Activated naive CD8-positive, alpha-beta T cell treated with anti-CD3 and anti-CD28 coated beads for 36 hours (primary cell): ENCODE measurements around the gene PIERCE2. TPM values are rescaled to one million over a fixed set of nuclear protein-coding genes. Genes with fewer than 3 reads are reported as not detected.
"Not testable (repeated sequence)": the region's sequence is repeated elsewhere in the genome, so short reads cannot be mapped to it uniquely, and the experiment has no call there.

Source experiments
- DNase-seq: peaks from one replicate; pipeline ENCODE4 v3.0.0; 2021
- H3K27ac Mint-ChIP-seq: one replicate; pipeline ENCODE4 v1.8.0; 2022; ENCODE audit warnings: mild to moderate bottlenecking, moderate library complexity, mixed read lengths
- H3K27me3 Mint-ChIP-seq: one replicate; pipeline ENCODE4 v1.8.0; 2022; ENCODE audit warnings: mild to moderate bottlenecking, mixed read lengths
- H3K36me3 Mint-ChIP-seq: one replicate; pipeline ENCODE4 v1.8.0; 2021; ENCODE audit warnings: mild to moderate bottlenecking, mixed read lengths
- H3K4me1 Mint-ChIP-seq: one replicate; pipeline ENCODE4 v1.8.0; 2021; ENCODE audit warnings: mixed read lengths
- H3K4me3 Mint-ChIP-seq: one replicate; pipeline ENCODE4 v1.8.0; 2022; ENCODE audit warnings: mild to moderate bottlenecking, moderate library complexity, mixed read lengths
- H3K9me3 Mint-ChIP-seq: one replicate; pipeline ENCODE4 v1.8.0; 2022; ENCODE audit warnings: mixed read lengths
- total RNA-seq, 2 experiments: library from RNA; stranded (reverse); gene quantifications; one replicate each; pipeline ENCODE4 v1.2.3, GENCODE V29; 2021

The PIERCE2 gene, protein sequence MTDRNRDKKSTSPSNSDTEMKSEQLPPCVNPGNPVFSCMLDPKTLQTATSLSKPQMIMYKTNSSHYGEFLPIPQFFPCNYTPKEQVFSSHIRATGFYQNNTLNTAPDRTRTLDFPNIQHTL
- total RNA-seq, result under 1 TPM in 1 of 2 experiments, not detected in 1; 0.31 TPM

DNA sequence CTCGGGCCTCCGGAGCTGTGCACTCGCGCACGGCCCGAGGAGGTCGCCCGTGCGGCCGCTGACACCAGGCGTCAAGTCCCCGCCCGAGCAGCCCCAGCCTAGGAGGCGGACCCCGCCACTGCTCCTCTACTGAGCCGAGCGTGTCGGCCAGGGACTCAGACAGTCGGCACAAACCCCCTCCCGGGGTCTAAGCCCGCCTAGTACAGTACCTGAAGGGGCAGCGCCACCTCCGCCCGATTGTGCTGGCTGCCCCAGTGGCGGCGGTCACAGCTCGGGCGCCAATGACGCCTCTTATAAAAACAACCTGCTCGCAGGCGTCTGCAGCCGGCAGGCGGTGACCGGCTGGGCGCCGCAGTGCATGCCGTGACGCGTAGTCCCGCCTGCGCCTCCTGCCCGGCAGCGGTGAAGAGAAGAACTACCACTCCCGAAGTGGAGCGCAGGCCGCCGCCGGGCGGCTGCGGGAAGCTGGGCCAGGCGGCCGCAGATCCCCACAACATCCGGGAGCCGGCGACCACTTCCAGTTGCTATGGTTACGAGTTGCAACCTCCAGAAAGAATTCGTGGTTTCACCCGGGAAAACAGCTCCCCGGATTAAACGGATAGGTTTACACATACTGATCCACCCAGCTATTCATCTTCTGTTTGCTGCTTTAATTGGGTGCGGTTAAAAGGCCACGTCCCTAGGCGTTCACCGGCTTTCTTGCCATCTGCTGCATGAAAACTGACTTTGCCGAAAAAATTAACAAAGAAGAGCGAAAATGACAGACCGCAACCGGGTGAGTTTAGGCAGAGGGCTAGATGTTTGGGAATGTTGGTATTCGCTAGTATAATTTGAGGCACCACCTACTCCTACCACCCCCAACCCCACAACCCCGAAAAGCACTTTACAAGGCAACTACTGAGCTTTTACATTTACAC lies at the start of gene PIERCE2, which contains the start of gene CCPG1:
TSS of gene PIERCE2 (plus strand) at position 484 of the 917 bp plus-strand sequence. CDS start at position 758, 274 bp downstream.
TSS of gene CCPG1 (minus strand) at position 348 of the 917 bp plus-strand sequence. CDS start 18,935 bp downstream, outside the sequence.
- peak within 1 kb of the TSS; percentile 75 for H3K27ac Mint-ChIP-seq
- H3K36me3 Mint-ChIP-seq, result no peaks in the 10 kb centered on the region
- peaks cover 30% of the 10 kb centered on the region for H3K4me1 Mint-ChIP-seq
- H3K9me3 Mint-ChIP-seq, result no peaks in the 10 kb centered on the region
- no peaks in the 10 kb centered on the region for H3K27me3 Mint-ChIP-seq
- DNase-seq, result peak; percentile 93
- H3K4me3 Mint-ChIP-seq, result peak within 1 kb of the TSS; percentile 84

DNA sequence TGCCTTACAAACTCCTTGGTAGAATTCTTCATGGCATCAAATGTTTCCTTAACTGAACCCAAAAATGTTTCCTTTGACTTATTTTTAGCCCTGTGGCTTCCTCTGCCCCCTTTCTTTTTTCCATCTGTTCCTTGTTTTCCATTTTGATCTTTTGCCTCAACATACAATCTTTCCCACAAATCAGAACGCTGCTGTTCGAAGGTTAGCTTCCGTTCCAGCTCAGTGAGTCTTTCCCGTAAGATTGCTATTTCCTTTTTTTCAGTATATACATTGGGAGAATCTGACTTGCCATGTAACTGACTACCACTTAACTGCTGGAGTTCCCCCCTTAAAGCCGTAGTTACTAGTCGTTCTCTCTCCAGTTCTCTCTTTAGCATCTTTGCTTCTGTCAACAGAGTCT lies 48.0 kb upstream of the PIERCE2 start:
- H3K27me3 Mint-ChIP-seq, result no peaks in the 10 kb centered on the region
- peak overlapping the region; percentile 3 for H3K27ac Mint-ChIP-seq
- no peak for DNase-seq
- H3K9me3 Mint-ChIP-seq, result no peaks in the 10 kb centered on the region
- peaks cover 8% of the 10 kb centered on the region for H3K36me3 Mint-ChIP-seq
- H3K4me1 Mint-ChIP-seq, result no peaks in the 10 kb centered on the region
- no peak overlapping the region for H3K4me3 Mint-ChIP-seq

DNA sequence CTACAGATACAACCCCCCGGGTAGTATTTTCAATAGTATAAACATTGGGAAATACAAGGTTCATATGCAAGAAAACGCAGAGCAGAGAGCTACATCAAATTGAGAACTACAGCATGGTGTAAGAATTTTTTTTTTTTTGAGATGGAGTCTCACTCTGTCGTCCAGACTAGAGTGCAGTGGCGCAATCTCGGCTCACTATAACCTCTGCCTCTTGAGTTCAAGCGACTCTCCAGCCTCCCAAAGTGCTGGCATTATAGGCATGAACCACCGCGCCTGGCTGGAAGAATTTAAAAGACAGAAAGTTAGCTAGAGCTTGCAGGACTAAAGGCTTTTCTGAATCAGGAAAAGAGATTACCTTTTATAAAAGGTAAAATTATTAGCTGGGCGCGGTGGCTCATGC lies 47.2 kb upstream of the PIERCE2 start:
- Mint-ChIP-seq H3K9me3 (no peaks in the 10 kb centered on the region), H3K27me3 (no peaks in the 10 kb centered on the region), H3K27ac (no peak overlapping the region), H3K4me3 (no peak overlapping the region), H3K36me3 (peaks cover 8% of the 10 kb centered on the region), H3K4me1 (no peaks in the 10 kb centered on the region)
- no peak for DNase-seq

DNA sequence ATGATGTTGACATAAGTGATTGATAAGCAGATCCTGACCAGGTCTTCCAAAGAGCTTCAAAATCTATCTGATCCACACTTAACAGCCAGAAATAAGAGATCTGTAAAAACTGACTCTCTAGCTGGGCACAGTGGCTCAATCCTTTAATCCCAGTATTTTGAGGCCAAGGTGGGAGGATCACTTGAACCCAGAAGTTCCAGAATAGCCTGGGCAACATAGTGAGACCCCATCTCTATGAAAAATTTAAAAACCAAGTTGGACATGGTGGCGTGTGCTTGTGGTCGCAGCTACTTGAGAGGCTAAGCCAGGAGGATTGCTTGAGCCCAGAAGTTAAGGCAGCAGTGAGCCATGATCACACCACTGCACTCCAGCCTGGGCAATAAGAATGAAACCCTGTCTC lies 45.7 kb upstream of the PIERCE2 start:
- H3K27me3 Mint-ChIP-seq, result no peaks in the 10 kb centered on the region
- peaks cover 4% of the 10 kb centered on the region for H3K36me3 Mint-ChIP-seq
- H3K27ac Mint-ChIP-seq, result no peak overlapping the region
- H3K4me1 Mint-ChIP-seq, result peaks cover 2% of the 10 kb centered on the region
- no peak overlapping the region for H3K4me3 Mint-ChIP-seq
- no peaks in the 10 kb centered on the region for H3K9me3 Mint-ChIP-seq
- no peak for DNase-seq

DNA sequence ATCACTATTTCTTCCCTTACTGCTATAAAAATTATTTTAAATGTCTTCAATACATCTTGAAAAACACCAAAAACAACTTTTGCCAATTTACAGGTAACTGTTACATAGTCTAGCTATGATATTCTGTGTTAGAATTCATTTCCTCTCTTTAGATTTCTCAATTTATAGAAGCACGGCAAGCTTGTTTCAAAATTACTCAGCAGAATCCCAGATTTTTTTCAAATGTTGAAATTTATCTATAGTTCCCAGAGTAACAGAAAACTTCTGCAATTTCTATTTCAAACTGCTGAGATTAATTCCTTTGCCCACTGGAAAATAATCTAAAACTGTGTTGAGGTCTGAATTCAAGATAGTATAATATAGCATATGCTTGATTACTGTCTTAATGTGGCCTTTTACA lies 41.3 kb upstream of the PIERCE2 start:
- Mint-ChIP-seq H3K9me3 (no peaks in the 10 kb centered on the region), H3K27me3 (no peaks in the 10 kb centered on the region), H3K4me1 (peaks cover 2% of the 10 kb centered on the region), H3K27ac (no peak overlapping the region), H3K4me3 (no peak overlapping the region), H3K36me3 (peaks cover 4% of the 10 kb centered on the region)
- no peak for DNase-seq

DNA sequence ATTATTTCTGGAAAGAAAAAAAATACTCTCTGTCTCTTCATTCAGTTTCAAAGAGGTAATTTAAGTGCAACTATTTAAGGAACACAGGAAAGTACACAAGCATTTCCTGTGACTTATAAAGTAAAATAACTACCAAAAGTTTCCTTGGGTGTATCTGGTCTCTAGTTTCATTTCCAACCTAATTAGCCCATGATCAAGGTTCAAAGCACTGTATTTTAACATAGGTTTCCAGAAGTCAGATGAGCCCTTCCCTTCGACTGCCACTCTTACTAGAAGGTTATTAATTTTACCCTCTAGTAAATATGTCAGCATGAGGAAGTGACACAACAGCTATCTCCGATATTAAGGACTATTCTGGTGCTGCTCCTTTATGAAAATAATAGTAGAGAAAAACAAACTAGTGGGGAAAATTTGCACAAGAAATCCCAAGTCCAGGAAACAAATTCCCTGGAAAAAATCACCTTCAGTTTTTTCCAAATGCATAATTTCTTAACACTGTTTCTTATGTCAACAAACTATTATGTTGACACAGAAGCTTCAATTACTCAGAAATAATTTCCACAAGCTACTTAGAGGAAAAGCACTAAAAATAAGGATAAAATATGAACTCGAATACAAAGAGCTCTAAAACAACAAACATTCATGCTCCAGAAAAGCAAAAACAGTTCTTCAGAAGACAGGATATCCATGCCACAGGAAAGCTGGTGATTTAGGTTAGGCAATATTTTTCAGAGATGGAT lies 35.4 kb upstream of the PIERCE2 start:
- H3K27me3 Mint-ChIP-seq, result no peaks in the 10 kb centered on the region
- peaks cover 7% of the 10 kb centered on the region for H3K4me1 Mint-ChIP-seq
- H3K4me3 Mint-ChIP-seq, result no peak overlapping the region
- H3K27ac Mint-ChIP-seq, result no peak overlapping the region
- no peak for DNase-seq
- H3K36me3 Mint-ChIP-seq, result no peaks in the 10 kb centered on the region
- no peaks in the 10 kb centered on the region for H3K9me3 Mint-ChIP-seq

DNA sequence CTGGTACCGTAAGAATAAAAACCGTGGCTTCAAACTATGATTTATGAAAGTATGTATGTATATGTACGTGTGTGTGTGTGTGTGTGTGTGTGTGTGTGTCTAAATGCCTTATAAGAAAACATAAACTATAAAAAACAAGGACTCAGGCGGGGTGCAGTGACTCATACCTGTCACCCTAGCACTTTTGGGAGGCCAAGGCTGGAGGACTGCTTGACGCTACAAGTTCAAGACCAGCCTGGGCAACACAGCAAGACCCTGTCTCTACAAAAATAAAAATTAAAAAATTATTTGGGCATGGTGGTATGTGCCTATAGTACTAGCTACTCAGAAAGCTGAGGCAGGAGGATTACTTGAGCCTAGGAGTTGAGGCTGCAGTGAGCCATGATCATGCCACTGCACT lies 29.2 kb upstream of the PIERCE2 start:
- no peak for DNase-seq
- no peaks in the 10 kb centered on the region for H3K9me3 Mint-ChIP-seq
- H3K4me3 Mint-ChIP-seq, result no peak overlapping the region
- H3K27me3 Mint-ChIP-seq, result no peaks in the 10 kb centered on the region
- no peak overlapping the region for H3K27ac Mint-ChIP-seq
- peaks cover 11% of the 10 kb centered on the region for H3K36me3 Mint-ChIP-seq
- no peaks in the 10 kb centered on the region for H3K4me1 Mint-ChIP-seq

DNA sequence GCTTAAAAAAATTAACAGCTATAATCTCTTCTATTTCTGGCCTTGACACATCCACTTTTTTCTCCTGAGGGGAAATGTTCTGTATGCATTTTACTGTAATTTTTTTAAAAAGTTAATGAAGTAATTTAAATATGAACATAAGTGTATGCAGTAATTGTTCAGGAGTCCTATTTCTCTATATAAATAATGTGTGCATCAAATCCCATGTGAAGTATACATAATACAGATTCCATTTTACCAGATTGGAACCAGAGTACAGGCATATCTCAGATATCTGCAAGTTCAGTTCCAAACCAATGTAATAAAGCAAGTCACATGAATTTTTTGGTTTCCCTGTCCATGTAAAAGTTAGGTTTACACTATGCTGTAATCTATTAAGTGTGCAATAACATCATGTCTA lies 26.7 kb upstream of the PIERCE2 start:
- H3K9me3 Mint-ChIP-seq, result no peaks in the 10 kb centered on the region
- H3K36me3 Mint-ChIP-seq, result peaks cover 11% of the 10 kb centered on the region
- no peaks in the 10 kb centered on the region for H3K27me3 Mint-ChIP-seq
- H3K27ac Mint-ChIP-seq, result no peak overlapping the region
- H3K4me1 Mint-ChIP-seq, result no peaks in the 10 kb centered on the region
- no peak overlapping the region for H3K4me3 Mint-ChIP-seq
- DNase-seq, result no peak

DNA sequence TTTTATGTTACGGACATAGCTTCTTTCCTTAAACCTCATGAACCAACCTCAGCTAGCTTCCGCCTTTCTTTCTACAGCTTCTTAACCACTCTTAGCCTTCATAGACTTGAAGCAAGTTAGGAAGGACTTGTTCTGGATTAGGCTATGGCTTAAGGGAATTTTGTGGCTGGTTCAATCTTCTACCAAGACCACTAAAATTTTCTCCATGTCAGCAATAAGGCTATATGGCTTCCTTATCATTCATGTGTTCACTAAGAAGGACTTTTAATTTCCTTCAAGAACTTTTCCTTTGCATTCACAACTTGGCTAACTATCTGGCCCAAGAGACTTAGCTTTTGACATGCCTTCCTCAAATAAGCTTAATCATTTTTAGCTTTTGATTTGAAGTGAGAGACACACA lies 24.6 kb upstream of the PIERCE2 start:
- Mint-ChIP-seq H3K4me1 (no peaks in the 10 kb centered on the region), H3K27ac (no peak overlapping the region), H3K36me3 (peaks cover 16% of the 10 kb centered on the region), H3K27me3 (no peaks in the 10 kb centered on the region), H3K9me3 (no peaks in the 10 kb centered on the region), H3K4me3 (no peak overlapping the region)
- DNase-seq, result no peak

DNA sequence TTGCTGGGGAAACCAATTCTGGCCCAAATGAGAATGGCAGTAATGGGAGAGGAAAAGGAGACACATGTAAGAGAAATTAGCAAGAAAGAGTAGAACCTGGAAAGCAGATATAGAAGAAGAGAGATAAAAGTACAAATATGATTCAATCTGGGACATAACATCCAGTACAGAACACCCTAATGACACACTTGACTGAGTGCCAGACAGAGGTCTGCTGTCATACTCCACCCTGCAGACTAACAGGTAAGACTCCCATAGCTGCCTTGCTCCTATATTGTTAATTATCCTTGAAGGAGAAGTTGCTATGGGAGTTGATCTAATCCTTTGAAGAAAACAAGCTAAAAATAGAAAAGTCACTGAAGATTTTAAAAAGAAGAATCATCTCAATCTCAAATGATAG lies 21.3 kb upstream of the PIERCE2 start:
- Mint-ChIP-seq H3K4me1 (peaks cover 4% of the 10 kb centered on the region), H3K9me3 (no peaks in the 10 kb centered on the region), H3K27ac (no peak overlapping the region), H3K36me3 (peaks cover 16% of the 10 kb centered on the region), H3K4me3 (no peak overlapping the region), H3K27me3 (no peaks in the 10 kb centered on the region)
- no peak for DNase-seq

DNA sequence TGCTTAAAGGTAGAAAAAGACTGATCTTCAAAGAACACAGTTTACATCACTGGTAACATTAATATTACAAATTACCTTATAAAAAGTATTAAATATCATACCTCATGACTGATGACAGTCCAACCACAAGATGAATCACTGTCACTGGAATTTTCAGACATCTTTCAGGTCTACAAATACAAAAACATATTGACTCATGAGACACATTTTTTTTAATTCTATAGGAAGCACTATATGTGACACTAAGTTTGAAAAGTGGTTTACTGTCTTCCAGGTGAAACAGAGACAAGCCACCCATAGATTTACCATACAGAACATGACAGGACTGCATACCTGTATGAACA lies 19.1 kb upstream of the PIERCE2 start:
- H3K4me1 Mint-ChIP-seq, result peaks cover 10% of the 10 kb centered on the region
- no peak overlapping the region for H3K4me3 Mint-ChIP-seq
- H3K36me3 Mint-ChIP-seq, result peaks cover 5% of the 10 kb centered on the region
- H3K9me3 Mint-ChIP-seq, result no peaks in the 10 kb centered on the region
- peak overlapping the region; percentile 5 for H3K27ac Mint-ChIP-seq
- no peaks in the 10 kb centered on the region for H3K27me3 Mint-ChIP-seq
- DNase-seq, result no peak

DNA sequence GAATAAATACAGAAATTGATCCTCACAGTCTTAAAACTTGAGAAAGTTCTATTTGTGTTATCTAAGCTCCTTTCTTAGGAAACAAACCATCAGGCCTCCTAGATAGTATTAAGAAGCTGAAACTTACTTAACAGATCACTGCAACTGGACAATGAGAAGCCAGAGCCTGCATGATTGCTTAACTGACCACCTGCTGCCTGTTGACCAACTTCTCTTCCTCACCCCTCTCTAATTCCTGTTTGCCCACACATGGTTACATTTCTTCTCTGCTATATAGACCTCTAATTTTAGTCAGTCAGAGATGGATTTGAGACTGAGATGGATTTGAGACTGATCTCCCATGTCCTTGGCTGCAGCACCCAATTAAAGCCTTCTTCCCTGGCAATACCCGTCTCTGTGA lies 13.6 kb upstream of the PIERCE2 start:
- Mint-ChIP-seq H3K4me3 (no peak overlapping the region), H3K4me1 (peaks cover 9% of the 10 kb centered on the region), H3K27me3 (no peaks in the 10 kb centered on the region), H3K27ac (peak overlapping the region; percentile 26), H3K36me3 (peaks cover 38% of the 10 kb centered on the region), H3K9me3 (no peaks in the 10 kb centered on the region)
- no peak for DNase-seq

DNA sequence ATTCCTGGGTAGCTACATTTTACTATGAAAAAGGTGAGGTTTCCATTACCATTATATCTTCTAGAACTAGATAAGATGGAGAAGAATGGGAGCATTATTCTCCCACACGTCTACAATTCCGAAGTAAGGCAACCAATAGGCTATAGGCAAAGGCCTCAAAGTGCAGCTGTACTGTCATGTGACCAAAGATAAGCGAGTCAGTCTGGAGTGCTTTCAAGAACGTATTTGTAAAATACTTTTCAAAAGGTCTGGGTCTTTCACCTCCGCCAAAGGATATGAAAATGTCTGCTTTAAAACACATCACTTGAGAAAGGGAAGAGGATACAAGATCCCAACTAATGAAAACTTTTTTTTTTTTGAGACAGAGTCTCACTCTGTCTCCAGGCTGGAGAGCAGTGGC lies 10.1 kb upstream of the PIERCE2 start:
- Mint-ChIP-seq H3K9me3 (peaks cover 2% of the 10 kb centered on the region), H3K27me3 (no peaks in the 10 kb centered on the region), H3K4me1 (peaks cover 31% of the 10 kb centered on the region), H3K27ac (no peak overlapping the region), H3K4me3 (no peak overlapping the region), H3K36me3 (peaks cover 44% of the 10 kb centered on the region)
- DNase-seq, result no peak

DNA sequence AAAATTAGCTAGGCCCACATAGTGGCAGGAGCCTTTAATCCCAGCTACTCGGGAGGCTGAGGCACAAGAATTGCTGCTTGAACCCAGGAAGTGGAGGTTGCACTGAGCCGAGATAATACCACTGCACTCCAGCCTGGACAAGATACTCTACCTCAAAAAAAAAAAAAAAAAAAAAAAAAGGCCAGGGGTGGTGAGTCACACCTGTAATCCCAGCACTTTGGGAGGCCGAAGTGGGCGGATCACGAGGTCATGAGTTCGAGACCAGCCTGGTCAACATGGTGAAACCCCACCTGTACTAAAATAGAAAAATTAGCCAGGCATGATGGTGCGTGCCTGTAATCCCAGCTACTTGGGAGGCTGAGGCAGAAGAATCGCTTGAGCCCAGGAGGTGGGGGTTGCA lies 8.2 kb upstream of the PIERCE2 start:
- DNase-seq, H3K27ac Mint-ChIP-seq, H3K9me3 Mint-ChIP-seq, H3K27me3 Mint-ChIP-seq, H3K4me3 Mint-ChIP-seq: not testable (repeated sequence)
- peaks cover 41% of the 10 kb centered on the region for H3K36me3 Mint-ChIP-seq
- H3K4me1 Mint-ChIP-seq, result peaks cover 40% of the 10 kb centered on the region

DNA sequence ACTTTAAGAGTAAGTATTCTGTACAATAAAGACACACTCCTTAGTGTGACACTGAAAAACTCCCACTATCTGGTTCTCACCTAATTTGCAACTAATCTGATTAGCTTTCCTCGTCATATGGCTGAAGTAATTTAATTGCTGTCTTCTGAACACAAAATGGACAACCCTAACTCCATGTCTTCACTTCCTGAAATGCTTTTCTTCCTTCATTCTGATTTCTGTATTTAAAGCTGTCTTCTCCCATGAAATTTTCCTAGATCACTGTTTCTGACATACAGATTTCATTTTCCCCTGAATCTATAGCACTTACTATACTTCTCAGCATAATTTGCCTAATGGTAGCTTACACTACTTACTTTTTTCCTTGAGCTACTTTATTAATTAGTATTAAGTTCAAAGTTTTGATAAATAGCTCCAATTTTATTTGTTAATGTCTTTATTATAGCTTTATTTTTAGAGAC lies 6.5 kb upstream of the PIERCE2 start:
- H3K4me1 Mint-ChIP-seq, result peaks cover 42% of the 10 kb centered on the region
- H3K4me3 Mint-ChIP-seq, result no peak overlapping the region
- peaks cover 28% of the 10 kb centered on the region for H3K36me3 Mint-ChIP-seq
- DNase-seq, result no peak
- H3K9me3 Mint-ChIP-seq, result peaks cover 2% of the 10 kb centered on the region
- no peaks in the 10 kb centered on the region for H3K27me3 Mint-ChIP-seq
- no peak overlapping the region for H3K27ac Mint-ChIP-seq
